ENCODE results near the gene APOA5. TPM values are rescaled to one million over a fixed set of nuclear protein-coding genes. Genes with fewer than 3 reads are reported as not detected.

Gene APOA5
- total and polyA plus RNA-seq, 9 of the 15 experiments (the other 6 are each of a cell fraction or from before 2014, with no cell fraction given): not detected

DNA sequence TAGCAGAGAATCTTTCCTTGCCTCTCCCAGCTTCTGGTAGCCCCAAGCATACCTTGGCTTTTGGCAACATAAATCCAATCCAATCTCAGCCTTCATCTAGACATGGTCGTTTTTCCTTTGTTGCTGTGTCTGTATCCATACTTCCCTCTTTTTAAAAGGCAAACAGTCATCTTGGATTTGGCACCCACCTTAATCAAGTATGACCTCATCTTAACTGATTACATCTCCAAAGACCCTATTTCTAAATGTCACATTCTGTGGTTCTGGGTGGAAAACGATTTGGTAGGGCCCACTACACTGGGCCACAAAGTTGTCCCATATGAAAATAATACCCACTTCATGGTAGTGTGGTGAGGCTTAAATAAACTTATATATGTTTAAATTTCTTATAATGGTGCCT is 19.7 kb downstream of the APOA5 start:
- 0% methylated on average over 2 of the region's 2 CpGs for WGBS (ENCODE audit: insufficient coverage, low coverage, missing lambda C conversion rate)
- Histone ChIP-seq H3K4me1 (replicated peaks in 1 of 2; ENCODE audit: control insufficient read depth in 2 of 2, insufficient read depth in 2 of 2, low read length in 2 of 2) (peaks cover 14 to 31% of the 10 kb centered on the region in 2 experiments; a peak in 4 of 5 replicates), H2AFZ (ENCODE audit: low read depth, low read length) (peak overlapping the region; percentile 98), H3K4me2 (ENCODE audit: insufficient read depth, low read length) (peak overlapping the region; percentile 99), H3K9me3 (replicated peaks; ENCODE audit: control insufficient read depth, insufficient read depth, low read depth, low read length) (no peaks in the 10 kb centered on the region), H3K27ac (ENCODE audit: extremely low read depth, low read depth, low read length) (peak overlapping the region; percentile 88; the same call in 2 of the 3 replicates), H3K9ac (ENCODE audit: insufficient read depth in 1 of 2, low read depth in 2 of 2, low read length in 2 of 2) (peak overlapping the region; percentile 75 to 98; a peak in 3 of 4 replicates), H3K27me3 (ENCODE audit: control insufficient read depth in 2 of 2, insufficient read depth in 2 of 2, low read length in 2 of 2) (no peaks in the 10 kb centered on the region), H4K20me1 (replicated peaks; ENCODE audit: control insufficient read depth, insufficient read depth, low read length) (peaks cover 2% of the 10 kb centered on the region; the same call in 1 of the 2 replicates), H3K79me2 (ENCODE audit: control insufficient read depth, insufficient read depth, low read length) (peaks cover 22% of the 10 kb centered on the region), H3K9me1 (ENCODE audit: control insufficient read depth, insufficient read depth, low read length) (peaks cover 6% of the 10 kb centered on the region), H3K4me3 (peak overlapping the region; percentile 96), H3K36me3 (ENCODE audit: control insufficient read depth, insufficient read depth, low read length) (peaks cover 38% of the 10 kb centered on the region)
- TSS peak; percentile 56 for BruUV-seq (replicated peaks)
- intact Hi-C loops (cut with micrococcal nuclease): no loop called here
- TF ChIP-seq, protein P1, sequence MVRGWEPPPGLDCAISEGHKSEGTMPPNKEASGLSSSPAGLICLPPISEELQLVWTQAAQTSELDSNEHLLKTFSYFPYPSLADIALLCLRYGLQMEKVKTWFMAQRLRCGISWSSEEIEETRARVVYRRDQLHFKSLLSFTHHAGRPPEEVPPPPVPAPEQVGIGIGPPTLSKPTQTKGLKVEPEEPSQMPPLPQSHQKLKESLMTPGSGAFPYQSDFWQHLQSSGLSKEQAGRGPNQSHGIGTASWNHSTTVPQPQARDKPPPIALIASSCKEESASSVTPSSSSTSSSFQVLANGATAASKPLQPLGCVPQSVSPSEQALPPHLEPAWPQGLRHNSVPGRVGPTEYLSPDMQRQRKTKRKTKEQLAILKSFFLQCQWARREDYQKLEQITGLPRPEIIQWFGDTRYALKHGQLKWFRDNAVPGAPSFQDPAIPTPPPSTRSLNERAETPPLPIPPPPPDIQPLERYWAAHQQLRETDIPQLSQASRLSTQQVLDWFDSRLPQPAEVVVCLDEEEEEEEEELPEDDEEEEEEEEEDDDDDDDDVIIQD (CRISPR knock-in tag; IDR thresholded peaks at IDR 0.05): no peak
- TF ChIP-seq, protein P2, sequence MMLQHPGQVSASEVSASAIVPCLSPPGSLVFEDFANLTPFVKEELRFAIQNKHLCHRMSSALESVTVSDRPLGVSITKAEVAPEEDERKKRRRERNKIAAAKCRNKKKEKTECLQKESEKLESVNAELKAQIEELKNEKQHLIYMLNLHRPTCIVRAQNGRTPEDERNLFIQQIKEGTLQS (IDR thresholded peaks at IDR 0.05): peak; percentile 71
- TF ChIP-seq, protein P2 (CRISPR knock-in tag; conservative IDR thresholded peaks at IDR 0.05): no peak
- TF ChIP-seq, protein P3, sequence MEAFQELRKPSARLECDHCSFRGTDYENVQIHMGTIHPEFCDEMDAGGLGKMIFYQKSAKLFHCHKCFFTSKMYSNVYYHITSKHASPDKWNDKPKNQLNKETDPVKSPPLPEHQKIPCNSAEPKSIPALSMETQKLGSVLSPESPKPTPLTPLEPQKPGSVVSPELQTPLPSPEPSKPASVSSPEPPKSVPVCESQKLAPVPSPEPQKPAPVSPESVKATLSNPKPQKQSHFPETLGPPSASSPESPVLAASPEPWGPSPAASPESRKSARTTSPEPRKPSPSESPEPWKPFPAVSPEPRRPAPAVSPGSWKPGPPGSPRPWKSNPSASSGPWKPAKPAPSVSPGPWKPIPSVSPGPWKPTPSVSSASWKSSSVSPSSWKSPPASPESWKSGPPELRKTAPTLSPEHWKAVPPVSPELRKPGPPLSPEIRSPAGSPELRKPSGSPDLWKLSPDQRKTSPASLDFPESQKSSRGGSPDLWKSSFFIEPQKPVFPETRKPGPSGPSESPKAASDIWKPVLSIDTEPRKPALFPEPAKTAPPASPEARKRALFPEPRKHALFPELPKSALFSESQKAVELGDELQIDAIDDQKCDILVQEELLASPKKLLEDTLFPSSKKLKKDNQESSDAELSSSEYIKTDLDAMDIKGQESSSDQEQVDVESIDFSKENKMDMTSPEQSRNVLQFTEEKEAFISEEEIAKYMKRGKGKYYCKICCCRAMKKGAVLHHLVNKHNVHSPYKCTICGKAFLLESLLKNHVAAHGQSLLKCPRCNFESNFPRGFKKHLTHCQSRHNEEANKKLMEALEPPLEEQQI (IDR thresholded peaks at IDR 0.05): no peak
- peak; percentile 41; the same call in 1 of the 2 replicates for TF ChIP-seq JUND (IDR thresholded peaks at IDR 0.05; ENCODE audit: borderline replicate concordance, low read depth, low read length)
- peak; percentile 55; the same call in 1 of the 3 replicates for TF ChIP-seq JUND (tag; IDR thresholded peaks at IDR 0.05; ENCODE audit: borderline replicate concordance, low read depth, low read length)
- TF ChIP-seq, protein P4, sequence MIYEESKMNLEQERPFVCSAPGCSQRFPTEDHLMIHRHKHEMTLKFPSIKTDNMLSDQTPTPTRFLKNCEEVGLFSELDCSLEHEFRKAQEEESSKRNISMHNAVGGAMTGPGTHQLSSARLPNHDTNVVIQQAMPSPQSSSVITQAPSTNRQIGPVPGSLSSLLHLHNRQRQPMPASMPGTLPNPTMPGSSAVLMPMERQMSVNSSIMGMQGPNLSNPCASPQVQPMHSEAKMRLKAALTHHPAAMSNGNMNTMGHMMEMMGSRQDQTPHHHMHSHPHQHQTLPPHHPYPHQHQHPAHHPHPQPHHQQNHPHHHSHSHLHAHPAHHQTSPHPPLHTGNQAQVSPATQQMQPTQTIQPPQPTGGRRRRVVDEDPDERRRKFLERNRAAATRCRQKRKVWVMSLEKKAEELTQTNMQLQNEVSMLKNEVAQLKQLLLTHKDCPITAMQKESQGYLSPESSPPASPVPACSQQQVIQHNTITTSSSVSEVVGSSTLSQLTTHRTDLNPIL (CRISPR knock-in tag; IDR thresholded peaks at IDR 0.05): no peak
- TF ChIP-seq, protein P5, sequence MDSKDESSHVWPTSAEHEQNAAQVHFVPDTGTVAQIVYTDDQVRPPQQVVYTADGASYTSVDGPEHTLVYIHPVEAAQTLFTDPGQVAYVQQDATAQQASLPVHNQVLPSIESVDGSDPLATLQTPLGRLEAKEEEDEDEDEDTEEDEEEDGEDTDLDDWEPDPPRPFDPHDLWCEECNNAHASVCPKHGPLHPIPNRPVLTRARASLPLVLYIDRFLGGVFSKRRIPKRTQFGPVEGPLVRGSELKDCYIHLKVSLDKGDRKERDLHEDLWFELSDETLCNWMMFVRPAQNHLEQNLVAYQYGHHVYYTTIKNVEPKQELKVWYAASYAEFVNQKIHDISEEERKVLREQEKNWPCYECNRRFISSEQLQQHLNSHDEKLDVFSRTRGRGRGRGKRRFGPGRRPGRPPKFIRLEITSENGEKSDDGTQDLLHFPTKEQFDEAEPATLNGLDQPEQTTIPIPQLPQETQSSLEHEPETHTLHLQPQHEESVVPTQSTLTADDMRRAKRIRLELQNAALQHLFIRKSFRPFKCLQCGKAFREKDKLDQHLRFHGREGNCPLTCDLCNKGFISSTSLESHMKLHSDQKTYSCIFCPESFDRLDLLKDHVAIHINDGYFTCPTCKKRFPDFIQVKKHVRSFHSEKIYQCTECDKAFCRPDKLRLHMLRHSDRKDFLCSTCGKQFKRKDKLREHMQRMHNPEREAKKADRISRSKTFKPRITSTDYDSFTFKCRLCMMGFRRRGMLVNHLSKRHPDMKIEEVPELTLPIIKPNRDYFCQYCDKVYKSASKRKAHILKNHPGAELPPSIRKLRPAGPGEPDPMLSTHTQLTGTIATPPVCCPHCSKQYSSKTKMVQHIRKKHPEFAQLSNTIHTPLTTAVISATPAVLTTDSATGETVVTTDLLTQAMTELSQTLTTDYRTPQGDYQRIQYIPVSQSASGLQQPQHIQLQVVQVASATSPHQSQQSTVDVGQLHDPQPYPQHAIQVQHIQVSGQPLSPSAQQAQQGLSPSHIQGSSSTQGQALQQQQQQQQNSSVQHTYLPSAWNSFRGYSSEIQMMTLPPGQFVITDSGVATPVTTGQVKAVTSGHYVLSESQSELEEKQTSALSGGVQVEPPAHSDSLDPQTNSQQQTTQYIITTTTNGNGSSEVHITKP (IDR thresholded peaks at IDR 0.05; ENCODE audit: partially characterized antibody): peak; percentile 9
- peak; percentile 25 for TF ChIP-seq MEIS2 (IDR thresholded peaks at IDR 0.05; ENCODE audit: partially characterized antibody)
- no peak for TF ChIP-seq TAF9B (IDR thresholded peaks at IDR 0.05; ENCODE audit: partially characterized antibody)
- 0 out of 2 replicates have a peak, but pooled peaks have one; percentile 5 for TF ChIP-seq TEAD4 (IDR thresholded peaks at IDR 0.05; ENCODE audit: low read length)
- no peak for TF ChIP-seq TEAD4 (CRISPR knock-in tag; IDR thresholded peaks at IDR 0.05; ENCODE audit: borderline replicate concordance)
- POLR2A ChIA-PET: interaction anchor here (0.8 to 1.5 kb wide), 3 partner anchors 13 to 49 kb away, joined by 3 to 4 read pairs (median 3); no protein-coding TSS in a partner anchor
- in situ Hi-C loops (cut with MboI): no loop called here
- CTCF ChIA-PET (ENCODE audit: low intra/inter-chr PET ratio): no interaction called here
- ATAC-seq (no peak), FAIRE-seq (no peak), DNase-seq (ENCODE audit: extremely low read depth in 1 of 4, low spot score in 3 of 4) (no peak)

All from K562 (cell line).